LHCN-M2 (cell line): ENCODE data around the gene ENO2. TPM values are rescaled to one million over a fixed set of nuclear protein-coding genes. Genes with fewer than 3 reads are reported as not detected.

Experiments
- DNase-seq: peaks from one replicate; pipeline ENCODE4 v3.0.0-alpha.2; 2012; ENCODE audit warnings: low read depth
- total RNA-seq: library from RNA; depleted of rRNA; stranded (reverse); fragments of >200 nt; gene quantifications from 2 replicates; pipeline ENCODE4 v1.2.3, GENCODE V29; 2014

The ENO2 gene
- total RNA-seq, 1 experiment from 2014 or later = 22.7 TPM

- no peak for DNase-seq
Measured at GRCh38 chr12:6932766-6933165, 18.4 kb downstream of the ENO2 start.

- no peak for DNase-seq
Measured at GRCh38 chr12:6934110-6934509, 19.7 kb downstream of the ENO2 start.

DNA sequence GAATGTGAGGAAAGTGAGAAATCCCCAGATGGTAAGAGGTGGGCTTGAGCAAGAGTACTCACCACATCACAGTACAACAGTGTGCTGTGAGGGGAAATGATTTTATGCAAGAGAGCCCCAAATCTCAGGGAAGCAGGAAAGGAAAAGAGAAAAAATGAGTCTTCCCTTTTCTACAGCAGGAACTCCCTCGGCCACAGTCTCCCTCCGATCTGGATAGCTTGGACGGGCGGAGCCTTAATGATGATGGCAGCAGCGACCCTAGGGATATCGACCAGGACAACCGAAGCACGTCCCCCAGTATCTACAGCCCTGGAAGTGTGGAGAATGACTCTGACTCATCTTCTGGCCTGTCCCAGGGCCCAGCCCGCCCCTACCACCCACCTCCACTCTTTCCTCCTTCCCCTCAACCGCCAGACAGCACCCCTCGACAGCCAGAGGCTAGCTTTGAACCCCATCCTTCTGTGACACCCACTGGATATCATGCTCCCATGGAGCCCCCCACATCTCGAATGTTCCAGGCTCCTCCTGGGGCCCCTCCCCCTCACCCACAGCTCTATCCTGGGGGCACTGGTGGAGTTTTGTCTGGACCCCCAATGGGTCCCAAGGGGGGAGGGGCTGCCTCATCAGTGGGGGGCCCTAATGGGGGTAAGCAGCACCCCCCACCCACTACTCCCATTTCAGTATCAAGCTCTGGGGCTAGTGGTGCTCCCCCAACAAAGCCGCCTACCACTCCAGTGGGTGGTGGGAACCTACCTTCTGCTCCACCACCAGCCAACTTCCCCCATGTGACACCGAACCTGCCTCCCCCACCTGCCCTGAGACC is 21.2 kb downstream of the ENO2 start:
- no peak for DNase-seq

GRCh38 chr12:6936194-6936635 is 21.8 kb downstream of the ENO2 start:
- no peak for DNase-seq

DNA sequence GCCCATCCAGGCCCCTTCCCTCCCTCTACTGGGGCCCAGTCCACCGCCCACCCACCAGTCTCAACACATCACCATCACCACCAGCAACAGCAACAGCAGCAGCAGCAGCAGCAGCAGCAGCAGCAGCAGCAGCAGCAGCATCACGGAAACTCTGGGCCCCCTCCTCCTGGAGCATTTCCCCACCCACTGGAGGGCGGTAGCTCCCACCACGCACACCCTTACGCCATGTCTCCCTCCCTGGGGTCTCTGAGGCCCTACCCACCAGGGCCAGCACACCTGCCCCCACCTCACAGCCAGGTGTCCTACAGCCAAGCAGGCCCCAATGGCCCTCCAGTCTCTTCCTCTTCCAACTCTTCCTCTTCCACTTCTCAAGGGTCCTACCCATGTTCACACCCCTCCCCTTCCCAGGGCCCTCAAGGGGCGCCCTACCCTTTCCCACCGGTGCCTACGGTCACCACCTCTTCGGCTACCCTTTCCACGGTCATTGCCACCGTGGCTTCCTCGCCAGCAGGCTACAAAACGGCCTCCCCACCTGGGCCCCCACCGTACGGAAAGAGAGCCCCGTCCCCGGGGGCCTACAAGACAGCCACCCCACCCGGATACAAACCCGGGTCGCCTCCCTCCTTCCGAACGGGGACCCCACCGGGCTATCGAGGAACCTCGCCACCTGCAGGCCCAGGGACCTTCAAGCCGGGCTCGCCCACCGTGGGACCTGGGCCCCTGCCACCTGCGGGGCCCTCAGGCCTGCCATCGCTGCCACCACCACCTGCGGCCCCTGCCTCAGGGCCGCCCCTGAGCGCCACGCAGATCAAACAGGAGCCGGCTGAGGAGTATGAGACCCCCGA is 22.5 kb downstream of the ENO2 start:
- DNase-seq = no peak

GRCh38 chr12:6937481-6938352 is 23.3 kb downstream of the ENO2 start:
- DNase-seq = peak; percentile 87

DNA sequence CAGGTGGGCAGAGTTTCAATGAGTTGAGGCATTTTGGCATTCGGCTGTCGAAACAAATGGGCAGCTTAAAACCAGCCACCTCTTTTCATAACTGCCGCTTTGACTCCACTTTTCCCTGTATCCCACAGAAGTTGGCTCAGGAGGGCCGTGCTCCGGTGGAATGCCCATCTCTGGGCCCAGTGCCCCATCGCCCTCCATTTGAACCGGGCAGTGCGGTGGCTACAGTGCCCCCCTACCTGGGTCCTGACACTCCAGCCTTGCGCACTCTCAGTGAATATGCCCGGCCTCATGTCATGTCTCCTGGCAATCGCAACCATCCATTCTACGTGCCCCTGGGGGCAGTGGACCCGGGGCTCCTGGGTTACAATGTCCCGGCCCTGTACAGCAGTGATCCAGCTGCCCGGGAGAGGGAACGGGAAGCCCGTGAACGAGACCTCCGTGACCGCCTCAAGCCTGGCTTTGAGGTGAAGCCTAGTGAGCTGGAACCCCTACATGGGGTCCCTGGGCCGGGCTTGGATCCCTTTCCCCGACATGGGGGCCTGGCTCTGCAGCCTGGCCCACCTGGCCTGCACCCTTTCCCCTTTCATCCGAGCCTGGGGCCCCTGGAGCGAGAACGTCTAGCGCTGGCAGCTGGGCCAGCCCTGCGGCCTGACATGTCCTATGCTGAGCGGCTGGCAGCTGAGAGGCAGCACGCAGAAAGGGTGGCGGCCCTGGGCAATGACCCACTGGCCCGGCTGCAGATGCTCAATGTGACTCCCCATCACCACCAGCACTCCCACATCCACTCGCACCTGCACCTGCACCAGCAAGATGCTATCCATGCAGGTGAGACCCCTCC is 24.2 kb downstream of the ENO2 start:
- DNase-seq = no peak

- DNase-seq = no peak
Measured at GRCh38 chr12:6939191-6939540, 24.8 kb downstream of the ENO2 start.

DNA sequence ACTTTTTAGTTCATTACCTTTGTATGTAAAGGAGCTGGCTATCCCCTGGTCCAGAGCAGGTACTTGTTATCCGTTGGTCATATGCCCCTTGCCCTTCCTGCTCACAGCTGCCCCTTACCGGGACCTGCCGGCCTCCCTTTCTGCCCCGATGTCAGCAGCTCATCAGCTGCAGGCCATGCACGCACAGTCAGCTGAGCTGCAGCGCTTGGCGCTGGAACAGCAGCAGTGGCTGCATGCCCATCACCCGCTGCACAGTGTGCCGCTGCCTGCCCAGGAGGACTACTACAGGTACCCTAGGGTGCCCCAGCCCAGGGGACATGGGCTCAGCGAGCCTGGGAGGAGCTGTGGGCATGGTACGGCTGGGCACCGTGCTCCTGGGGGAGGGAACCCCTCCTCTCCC is 26.9 kb downstream of the ENO2 start:
- DNase-seq = no peak

GRCh38 chr12:6941782-6942181 is 27.4 kb downstream of the ENO2 start:
- no peak for DNase-seq

DNA sequence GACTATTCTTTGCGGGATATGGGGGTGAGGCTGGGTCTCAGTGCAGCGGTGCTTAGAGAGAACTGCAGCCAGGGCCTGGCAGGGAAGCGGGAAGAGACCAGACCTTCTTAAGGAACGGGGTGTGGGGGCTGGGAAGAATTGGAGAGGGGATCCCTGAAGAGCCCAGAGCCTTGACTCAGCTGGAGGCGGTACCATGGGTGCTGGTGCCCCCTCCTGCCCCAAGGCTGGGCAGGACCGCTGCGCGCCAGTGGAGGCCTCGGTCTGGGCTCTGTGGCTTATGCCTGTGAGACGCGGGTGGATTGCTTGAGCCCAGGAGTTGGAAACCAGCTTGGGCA is 27.9 kb downstream of the ENO2 start:
- DNase-seq = no peak

- peak; percentile 93 for DNase-seq
Measured at GRCh38 chr12:6943389-6943721, 29.0 kb downstream of the ENO2 start.

DNA sequence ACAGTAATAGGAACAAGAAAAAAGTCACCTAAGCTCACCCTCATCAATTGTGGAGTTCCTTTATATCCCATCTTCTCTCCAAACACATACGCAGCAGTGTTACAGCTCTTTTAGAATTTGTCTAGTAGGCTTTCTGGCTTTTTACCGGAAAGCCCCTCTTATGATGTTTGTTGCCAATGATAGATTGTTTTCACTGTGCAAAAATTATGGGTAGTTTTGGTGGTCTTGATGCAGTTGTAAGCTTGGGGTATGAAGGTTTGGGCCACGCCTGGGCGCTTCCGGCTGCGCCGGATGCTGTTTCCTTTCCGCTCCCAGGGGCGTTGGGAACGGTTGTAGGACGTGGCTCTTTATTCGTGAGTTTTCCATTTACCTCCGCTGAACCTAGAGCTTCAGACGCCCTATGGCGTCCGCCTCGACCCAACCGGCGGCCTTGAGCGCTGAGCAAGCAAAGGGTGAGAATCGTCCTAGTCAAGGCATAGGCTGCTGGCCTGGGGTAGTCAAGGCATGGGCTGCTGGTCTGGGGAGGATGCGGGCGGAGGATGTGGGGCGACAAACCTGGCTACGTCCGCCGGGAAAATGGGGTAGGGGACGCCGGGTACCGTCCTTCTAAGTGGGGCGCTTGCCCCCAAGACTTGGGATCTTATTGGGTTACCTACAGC is 29.5 kb downstream of the ENO2 start, which contains the start of the genes C12orf57 and RNU7-1:
C12orf57 (plus strand) TSS at position 301 of the 659 bp plus-strand sequence; CDS start at position 401, 100 bp downstream.
RNU7-1 (plus strand) TSS at position 95 of the 659 bp plus-strand sequence.
- DNase-seq = peak; percentile 94

DNA sequence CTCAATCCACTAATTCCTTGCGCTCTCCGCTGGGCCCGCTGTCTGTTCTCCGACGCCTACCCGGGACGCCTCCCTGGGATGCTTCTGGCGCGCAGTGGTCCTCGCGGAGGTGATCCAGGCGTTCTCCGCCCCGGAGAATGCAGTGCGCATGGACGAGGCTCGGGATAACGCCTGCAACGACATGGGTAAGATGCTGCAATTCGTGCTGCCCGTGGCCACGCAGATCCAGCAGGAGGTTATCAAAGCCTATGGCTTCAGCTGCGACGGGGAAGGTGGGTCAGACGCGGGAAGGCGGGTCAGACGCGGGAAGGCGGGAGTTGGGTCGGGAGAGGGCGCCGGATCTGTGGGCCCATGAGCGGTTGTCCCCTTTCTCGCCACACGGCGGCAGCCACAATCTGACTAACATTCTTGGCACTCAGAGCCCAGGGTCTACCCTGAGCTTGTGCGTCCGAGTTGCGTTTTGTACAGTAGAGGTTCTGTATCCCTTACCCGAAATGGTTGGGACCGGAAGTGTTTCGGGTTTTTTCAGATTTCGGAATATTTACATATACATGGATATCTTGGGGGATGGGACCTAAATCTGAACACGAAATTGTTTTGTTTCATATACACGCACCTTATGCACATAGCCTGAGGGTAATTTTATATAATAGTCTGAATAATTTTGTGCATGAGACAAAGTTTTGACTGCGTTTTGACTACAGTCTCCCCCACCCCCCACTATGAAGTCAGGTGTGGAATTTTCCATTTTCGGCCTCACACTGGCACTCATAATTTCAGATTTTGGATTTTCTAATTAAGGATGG is 30.2 kb downstream of the ENO2 start:
- DNase-seq = peak; percentile 90

DNA sequence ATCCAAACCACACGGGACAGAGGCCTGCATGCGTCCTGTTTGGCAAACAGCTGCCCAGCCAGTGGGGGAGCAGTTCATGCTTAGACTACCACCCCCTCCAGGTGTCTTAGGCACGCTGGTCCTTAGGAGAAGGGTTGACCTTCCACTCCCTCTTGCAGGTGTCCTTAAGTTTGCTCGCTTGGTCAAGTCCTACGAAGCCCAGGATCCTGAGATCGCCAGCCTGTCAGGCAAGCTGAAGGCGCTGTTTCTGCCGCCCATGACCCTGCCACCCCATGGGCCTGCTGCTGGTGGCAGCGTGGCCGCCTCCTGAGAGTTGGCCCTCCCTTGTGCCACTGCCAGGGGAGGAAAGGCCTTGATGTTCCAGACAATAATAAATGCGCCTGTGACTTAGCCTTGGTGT is 31.2 kb downstream of the ENO2 start:
- DNase-seq = no peak

GRCh38 chr12:6946033-6946919 is 31.9 kb downstream of the ENO2 start:
- no peak for DNase-seq

GRCh38 chr12:6946920-6947374 is 32.6 kb downstream of the ENO2 start:
- DNase-seq = no peak

DNA sequence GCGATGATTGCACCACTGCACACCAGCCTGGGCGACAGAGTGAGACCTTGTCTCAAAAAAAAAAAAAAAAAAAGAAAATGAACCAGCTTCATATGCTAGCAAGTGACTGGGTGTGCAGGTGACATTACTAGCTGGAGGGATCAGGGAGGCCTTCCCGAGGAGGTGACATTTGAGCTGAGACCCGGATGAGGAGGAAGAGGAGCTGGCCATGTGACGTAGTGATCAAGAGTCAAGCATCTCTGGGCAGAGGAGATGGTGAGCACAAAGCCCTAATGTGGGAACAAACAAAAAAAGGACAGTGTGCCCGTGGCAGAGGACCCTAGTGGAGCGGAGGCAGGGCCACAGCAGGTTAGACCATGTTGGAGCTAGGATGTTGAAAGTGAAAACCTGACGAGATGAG is 33.2 kb downstream of the ENO2 start:
- DNase-seq = no peak
